Stomach (tissue), 9 donors: ENCODE data around the gene GDPD3. TPM values are rescaled to one million over a fixed set of nuclear protein-coding genes. Genes with fewer than 3 reads are reported as not detected.

Source experiments
- DNase-seq, 2 donors: peaks; one replicate each; pipeline versions ENCODE4 v3.0.0 to v3.0.0-alpha.2; 2013 to 2019
- H3K27ac ChIP-seq, 5 donors: fragments of 200-600 bp in 4 of 5; sonication (generic) in 4 of 5; one replicate each; pipeline ENCODE4 v1.5.1; 2013 to 2019; ENCODE audit warnings: mild to moderate bottlenecking in 1 of 5, moderate library complexity in 1 of 5
- H3K27me3 ChIP-seq, 3 donors: fragments of 200-600 bp; sonication (generic); one replicate each; pipeline ENCODE4 v1.5.1; 2017 to 2019; ENCODE audit warnings: mixed run types in 1 of 3
- H3K36me3 ChIP-seq, 4 donors: fragments of 200-600 bp; sonication (generic); 1 replicate in 3 of 4; 2 replicates in 1 of 4; pipeline ENCODE4 v1.5.1; 2016 to 2019
- H3K4me1 ChIP-seq, 4 donors: fragments of 200-600 bp; sonication (generic); one replicate each; pipeline ENCODE4 v1.5.1; 2016 to 2019
- H3K4me3 ChIP-seq, 4 donors: fragments of 200-600 bp; sonication (generic) in 3 of 4; one replicate each; pipeline ENCODE4 v1.5.1; 2016 to 2019; ENCODE audit warnings: mild to moderate bottlenecking in 1 of 4
- H3K9me3 ChIP-seq, 4 donors: fragments of 200-600 bp; sonication (generic); one replicate each; pipeline ENCODE4 v1.5.1; 2016 to 2019
- CTCF ChIP-seq, 7 experiments: fragments of 450-650 bp in 4 of 7; fragments of 200-600 bp in 3 of 7; sonication (generic) in 3 of 7; IDR thresholded peaks; one replicate each; pipeline ENCODE4 v1.5.1; 2016 to 2019; ENCODE audit warnings: antibody characterized with exemption in 7 of 7, control low read depth in 2 of 7, mild to moderate bottlenecking in 1 of 7
- EP300 ChIP-seq: sonication (generic); formaldehyde crosslinking; IDR thresholded peaks from one replicate; pipeline ENCODE4 v1.6.1; 2017; ENCODE audit warnings: antibody characterized with exemption
- POLR2A ChIP-seq, 4 donors: fragments of 450-650 bp; IDR thresholded peaks; one replicate each; pipeline ENCODE4 v1.6.1; 2016; ENCODE audit warnings: antibody characterized with exemption in 4 of 4, control low read depth in 2 of 4, mild to moderate bottlenecking in 1 of 4, moderate library complexity in 1 of 4
- POLR2AphosphoS5 ChIP-seq, 3 donors: sonication (generic); formaldehyde crosslinking; IDR thresholded peaks; one replicate each; pipeline ENCODE4 v1.6.1; 2016; ENCODE audit warnings: antibody characterized with exemption in 3 of 3
- WGBS, 5 donors: extraction: QIAGEN DNeasy Blood & Tissue Kit in 3 of 5; methylation state at CpG; one replicate each; pipeline versions ENCODE4 v1.1.5 to v1.1.7; 2013 to 2018; 5-methylcytosine and 5-hydroxymethylcytosine counted together
- intact Hi-C: fragments of 100-400 bp; cut with DNase I; formaldehyde crosslinking; loops from one replicate; pipeline ENCODE4 v1.15.1; 2023; ENCODE audit warnings: low total_unique reads
- polyA plus RNA-seq, 3 donors: library from polyadenylated mRNA; stranded (reverse); fragments of 200-250 nt; gene quantifications; one replicate each; pipeline ENCODE4 v1.2.3, GENCODE V29; 2013
- total RNA-seq, 5 donors: library from RNA; depleted of rRNA; stranded (reverse); fragments of >200 nt; gene quantifications; one replicate each; pipeline versions ENCODE4 v1.1.0 to v1.2.3, GENCODE V29; 2014 to 2016
- donor health status: healthy with polysubstance abuse.
- donor health status: Bipolar disorder and iron deficiency.
- donor health status: healthy.

Gene GDPD3
- total and polyA plus RNA-seq, 8 donors: 1.8 to 178 (median 5.9) TPM

- no peaks in the 10 kb centered on the region for H3K9me3 ChIP-seq
- H3K27ac ChIP-seq: peak within 1 kb of the TSS; percentile 73 to 97 (median 94)
- WGBS, 5 donors: 1% methylated on average over 47 to 67 of the region's 67 CpGs
- no peaks in the 10 kb centered on the region for H3K27me3 ChIP-seq
- H3K4me3 ChIP-seq: peak within 1 kb of the TSS; percentile 78 to 98 (median 86)
- H3K4me1 ChIP-seq: peaks cover 23 to 64% (median 48%) of the 10 kb centered on the region in 4 donors
- peak; percentile 95 to 98 for DNase-seq
- intact Hi-C loops: no loop called here
- H3K36me3 ChIP-seq: peaks cover 45 to 64% (median 62%) of the 10 kb centered on the region in 4 donors
- peak in 2 of 4 donors; percentile 72 to 82 for TF ChIP-seq POLR2A (IDR thresholded peaks at IDR 0.05)
- TF ChIP-seq POLR2AphosphoS5 (IDR thresholded peaks at IDR 0.05): peak; percentile 72 to 98 (median 96)
- no peak for TF ChIP-seq EP300
These were observed 37.6 kb downstream of the GDPD3 start, which contains the start of gene PPP4C for GRCh38 chr16:30075503-30076275. PPP4C (plus strand) TSS chr16:30075994; CDS start chr16:30076378, 384 bp downstream.

GRCh38 chr16:30070490-30070889, 42.8 kb downstream of the GDPD3 start:
- intact Hi-C loops: no loop called here

GRCh38 chr16:30069611-30070462, 43.5 kb downstream of the GDPD3 start:
- WGBS, 5 donors: 70 to 76% (median 75%) methylated on average over 30 to 31 of the region's 31 CpGs
- peak overlapping the region in 2 of 4 donors; percentile 25 to 75 for H3K4me3 ChIP-seq
- intact Hi-C loops: no loop called here

More at GRCh38 chr16:30070490-30070889, 42.8 kb downstream of the GDPD3 start:
- H3K4me1 ChIP-seq: peaks cover 38 to 67% (median 54%) of the 10 kb centered on the region in 4 donors
- no peak for DNase-seq
- H3K4me3 ChIP-seq: peak overlapping the region in 1 of 4 donors; percentile 75
- no peaks in the 10 kb centered on the region for H3K27me3 ChIP-seq
- H3K27ac ChIP-seq: peak overlapping the region in 3 of 5 donors; percentile 14 to 98 (median 93)
- TF ChIP-seq POLR2A (IDR thresholded peaks at IDR 0.05): no peak
- no peak for TF ChIP-seq POLR2AphosphoS5 (IDR thresholded peaks at IDR 0.05)
- no peak for TF ChIP-seq EP300
- no peak for TF ChIP-seq CTCF (IDR thresholded peaks at IDR 0.05)
- no peaks in the 10 kb centered on the region for H3K9me3 ChIP-seq
- peaks cover 62 to 72% (median 68%) of the 10 kb centered on the region in 4 donors for H3K36me3 ChIP-seq

More at GRCh38 chr16:30069611-30070462, 43.5 kb downstream of the GDPD3 start:
- Histone ChIP-seq H3K9me3 (no peaks in the 10 kb centered on the region), H3K36me3 (peaks cover 62 to 72% (median 68%) of the 10 kb centered on the region in 4 donors), H3K27ac (peak overlapping the region in 4 of 5 donors; percentile 14 to 98 (median 61)), H3K4me1 (peaks cover 34 to 60% (median 48%) of the 10 kb centered on the region in 4 donors), H3K27me3 (no peaks in the 10 kb centered on the region)
- TF ChIP-seq POLR2A (IDR thresholded peaks at IDR 0.05) (no peak), POLR2AphosphoS5 (IDR thresholded peaks at IDR 0.05) (no peak), CTCF (IDR thresholded peaks at IDR 0.05) (no peak), EP300 (no peak)
- DNase-seq: peak in 1 of 2 donors; percentile 21
